K562 (cell line): Measurements from ENCODE around the gene PLS1.

Source experiments
- FOS ChIP-seq: IDR thresholded peaks from 3 replicates; pipeline ENCODE4 v1.6.1; 2011; ENCODE audit not compliant: insufficient read length; ENCODE audit errors: extremely low read depth
- KLF16 ChIP-seq: IDR thresholded peaks from 2 replicates; pipeline ENCODE4 v1.6.1; 2016; ENCODE audit warnings: antibody characterized with exemption
- TRIM24 ChIP-seq, 2 experiments: fragments of 450-650 bp; IDR thresholded peaks; 2 replicates each; pipeline ENCODE4 v1.6.1; 2016
- ZNF133 ChIP-seq: fragments of 250-450 bp; sonication (Bioruptor Pico); IDR thresholded peaks from 2 replicates; pipeline ENCODE4 v1.4.0; 2020; ENCODE audit warnings: mild to moderate bottlenecking

GRCh38 chr3:142716102-142716501 lies 119.9 kb downstream of the PLS1 start:
- no peak for TF ChIP-seq TRIM24 (IDR thresholded peaks at IDR 0.05)
- no peak for TF ChIP-seq FOS
- TF ChIP-seq KLF16 = no peak
- TF ChIP-seq ZNF133 (CRISPR knock-in tag) = no peak
